Thyroid gland (tissue), 4 donors: ENCODE data around the gene LMNB1. TPM values are rescaled to one million over a fixed set of nuclear protein-coding genes. Genes with fewer than 3 reads are reported as not detected.
"Not testable (repeated sequence)": the region's sequence is repeated elsewhere in the genome, so short reads cannot be mapped to it uniquely, and the experiment has no call there.

Experiments
- DNase-seq, 2 donors: peaks; one replicate each; pipeline ENCODE4 v3.0.0-alpha.2; 2019
- H3K27ac ChIP-seq, 3 donors: fragments of 200-600 bp; sonication (generic); 1 replicate in 2 of 3; 2 replicates in 1 of 3; pipeline ENCODE4 v1.5.1; 2016 to 2019; ENCODE audit warnings: mild to moderate bottlenecking in 1 of 3, moderate library complexity in 1 of 3
- H3K27me3 ChIP-seq: fragments of 200-600 bp; sonication (generic); one replicate; pipeline ENCODE4 v1.5.1; 2019
- H3K36me3 ChIP-seq, 2 donors: fragments of 200-600 bp; sonication (generic); one replicate each; pipeline ENCODE4 v1.5.1; 2016 to 2019
- H3K4me1 ChIP-seq, 2 donors: fragments of 200-600 bp; sonication (generic); one replicate each; pipeline ENCODE4 v1.5.1; 2017 to 2019
- H3K4me3 ChIP-seq, 3 donors: fragments of 200-600 bp; sonication (generic); replicated peaks in 1 of 3; 1 replicate in 2 of 3; 2 replicates in 1 of 3; pipeline ENCODE4 v1.5.1; 2016; ENCODE audit warnings: mild to moderate bottlenecking in 1 of 3
- H3K9me3 ChIP-seq: fragments of 200-600 bp; sonication (generic); one replicate; pipeline ENCODE4 v1.5.1; 2017
- POLR2A ChIP-seq, 2 donors: fragments of 450-650 bp; IDR thresholded peaks; one replicate each; pipeline ENCODE4 v1.6.1; 2017; ENCODE audit warnings: antibody characterized with exemption in 2 of 2, mild to moderate bottlenecking in 2 of 2, moderate library complexity in 1 of 2
- whole genome bisulfite sequencing, 2 donors: methylation state at CpG; one replicate each; pipeline ENCODE4 v1.1.5; 2017; 5-methylcytosine and 5-hydroxymethylcytosine counted together
- intact Hi-C: fragments of 100-400 bp; cut with DNase I; formaldehyde crosslinking; loops from one replicate; pipeline ENCODE4 v1.15.1; 2023
- total RNA-seq, 4 donors: library from RNA; depleted of rRNA; stranded (reverse); fragments of >200 nt; gene quantifications; one replicate each; pipeline ENCODE4 v1.2.3, GENCODE V29; 2016
- TF ChIP-seq, protein P1 (sequence below), 6 experiments: fragments of 200-600 bp in 3 of 6; fragments of 450-650 bp in 3 of 6; sonication (generic) in 3 of 6; IDR thresholded peaks; one replicate each; pipeline ENCODE4 v1.5.1; 2016 to 2019; ENCODE audit warnings: antibody characterized with exemption in 6 of 6, mild to moderate bottlenecking in 2 of 6, inconsistent platforms in 1 of 6, moderate library complexity in 1 of 6

Gene LMNB1
- 10 to 100 TPM in 1 of 4 donors, 1 to 10 TPM in 3; 3.9 to 18.4 (median 6.5) TPM for total RNA-seq

GRCh38 chr5:126776499-126777256 is at the start of gene LMNB1:
Gene LMNB1, plus strand, starts transcription at chr5:126777136. Its CDS starts 373 bp downstream, at chr5:126777509.
- 0% methylated on average over 32 to 34 of the region's 74 CpGs for WGBS, 2 donors
- Histone ChIP-seq H3K4me3 (peak within 1 kb of the TSS; percentile 36 to 92 (median 79)), H3K27me3 (no peaks in the 10 kb centered on the region), H3K9me3 (no peaks in the 10 kb centered on the region), H3K27ac (peak within 1 kb of the TSS; percentile 66 to 88 (median 78)), H3K36me3 (no peaks in the 10 kb centered on the region), H3K4me1 (peaks cover 11 to 12% of the 10 kb centered on the region in 2 donors)
- peak in 1 of 2 donors; percentile 62 for TF ChIP-seq POLR2A (IDR thresholded peaks at IDR 0.05)
- TF ChIP-seq, protein P1, sequence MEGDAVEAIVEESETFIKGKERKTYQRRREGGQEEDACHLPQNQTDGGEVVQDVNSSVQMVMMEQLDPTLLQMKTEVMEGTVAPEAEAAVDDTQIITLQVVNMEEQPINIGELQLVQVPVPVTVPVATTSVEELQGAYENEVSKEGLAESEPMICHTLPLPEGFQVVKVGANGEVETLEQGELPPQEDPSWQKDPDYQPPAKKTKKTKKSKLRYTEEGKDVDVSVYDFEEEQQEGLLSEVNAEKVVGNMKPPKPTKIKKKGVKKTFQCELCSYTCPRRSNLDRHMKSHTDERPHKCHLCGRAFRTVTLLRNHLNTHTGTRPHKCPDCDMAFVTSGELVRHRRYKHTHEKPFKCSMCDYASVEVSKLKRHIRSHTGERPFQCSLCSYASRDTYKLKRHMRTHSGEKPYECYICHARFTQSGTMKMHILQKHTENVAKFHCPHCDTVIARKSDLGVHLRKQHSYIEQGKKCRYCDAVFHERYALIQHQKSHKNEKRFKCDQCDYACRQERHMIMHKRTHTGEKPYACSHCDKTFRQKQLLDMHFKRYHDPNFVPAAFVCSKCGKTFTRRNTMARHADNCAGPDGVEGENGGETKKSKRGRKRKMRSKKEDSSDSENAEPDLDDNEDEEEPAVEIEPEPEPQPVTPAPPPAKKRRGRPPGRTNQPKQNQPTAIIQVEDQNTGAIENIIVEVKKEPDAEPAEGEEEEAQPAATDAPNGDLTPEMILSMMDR (IDR thresholded peaks at IDR 0.05): peak in 1 of 6 experiments; percentile 8
- intact Hi-C loops: loop anchor here (5.0 kb wide), 1 partner anchor 99 kb away; no protein-coding TSS in a partner anchor
- peak; percentile 96 for DNase-seq

DNA sequence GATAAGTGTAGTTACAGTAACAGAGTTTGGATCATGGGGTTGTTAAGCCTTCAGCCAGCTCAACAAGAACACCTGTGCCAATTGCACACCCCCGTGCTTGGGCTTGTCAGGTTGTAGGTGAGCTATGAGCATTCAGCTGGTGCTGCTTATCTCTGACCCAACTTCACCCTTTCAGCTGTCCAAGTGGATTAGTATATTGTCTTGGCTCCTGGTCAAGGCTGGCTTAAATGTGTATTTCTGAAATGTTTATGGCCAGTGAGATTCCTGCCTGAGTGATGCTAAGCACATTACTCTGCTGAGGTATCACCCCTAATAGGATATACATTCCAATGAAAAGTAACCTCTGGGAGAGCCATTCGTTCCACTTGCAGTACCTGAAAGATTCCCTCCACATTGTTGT is 44.2 kb upstream of the LMNB1 start:
- intact Hi-C loops: no loop called here
- no peak overlapping the region for H3K27ac ChIP-seq
- no peaks in the 10 kb centered on the region for H3K9me3 ChIP-seq
- no peak overlapping the region for H3K4me3 ChIP-seq
- H3K4me1 ChIP-seq: no peaks in the 10 kb centered on the region
- no peak for DNase-seq
- H3K27me3 ChIP-seq: no peaks in the 10 kb centered on the region
- H3K36me3 ChIP-seq: no peaks in the 10 kb centered on the region
- TF ChIP-seq, protein P1 (IDR thresholded peaks at IDR 0.05): no peak
- no peak for TF ChIP-seq POLR2A (IDR thresholded peaks at IDR 0.05)
- WGBS, 2 donors: 29 to 49% methylated on average over 2 of the region's 2 CpGs

- H3K9me3 ChIP-seq, intact Hi-C loops, H3K4me1 ChIP-seq, H3K36me3 ChIP-seq, DNase-seq, H3K27ac ChIP-seq, H3K4me3 ChIP-seq, H3K27me3 ChIP-seq: not testable (repeated sequence)
- WGBS, 2 donors: 93% methylated on average over 18 of the region's 18 CpGs
Observed at GRCh38 chr5:126734573-126734972, 42.4 kb upstream of the LMNB1 start.

GRCh38 chr5:126736141-126736540 is 40.8 kb upstream of the LMNB1 start:
- H3K9me3 ChIP-seq: no peaks in the 10 kb centered on the region
- H3K27me3 ChIP-seq: no peaks in the 10 kb centered on the region
- no peaks in the 10 kb centered on the region for H3K36me3 ChIP-seq
- no peak overlapping the region for H3K4me3 ChIP-seq
- 79 to 89% methylated on average over 3 of the region's 3 CpGs for WGBS, 2 donors
- intact Hi-C loops: no loop called here
- no peak for DNase-seq
- H3K4me1 ChIP-seq: no peaks in the 10 kb centered on the region
- TF ChIP-seq, protein P1 (IDR thresholded peaks at IDR 0.05): no peak
- TF ChIP-seq POLR2A (IDR thresholded peaks at IDR 0.05): no peak
- no peak overlapping the region for H3K27ac ChIP-seq

DNA sequence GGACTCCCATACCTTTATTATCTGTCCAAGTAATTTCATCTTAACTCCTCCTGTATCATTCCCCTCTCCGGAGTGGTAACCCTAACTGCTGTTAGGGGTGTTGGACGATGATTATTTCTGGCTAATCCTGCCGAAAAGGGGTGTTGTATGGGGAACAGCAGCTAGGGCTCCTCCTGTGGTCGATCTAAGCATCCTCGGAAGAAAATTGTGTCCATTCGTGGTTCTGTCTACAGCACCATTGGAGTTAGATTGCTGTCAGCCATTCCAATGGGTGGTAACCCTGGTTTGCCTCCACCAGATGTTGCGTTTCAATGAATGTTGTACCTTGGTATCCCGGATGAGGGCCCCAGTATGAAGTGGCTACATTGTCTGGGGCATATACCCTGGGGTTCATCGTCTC is 35.6 kb upstream of the LMNB1 start:
- H3K9me3 ChIP-seq: no peaks in the 10 kb centered on the region
- no peaks in the 10 kb centered on the region for H3K4me1 ChIP-seq
- H3K4me3 ChIP-seq: no peak overlapping the region
- H3K27ac ChIP-seq: no peak overlapping the region
- intact Hi-C loops: no loop called here
- TF ChIP-seq POLR2A (IDR thresholded peaks at IDR 0.05): no peak
- TF ChIP-seq, protein P1 (IDR thresholded peaks at IDR 0.05): no peak
- H3K27me3 ChIP-seq: no peaks in the 10 kb centered on the region
- 89 to 90% methylated on average over 9 of the region's 9 CpGs for WGBS, 2 donors
- DNase-seq: no peak
- no peaks in the 10 kb centered on the region for H3K36me3 ChIP-seq
